LHCN-M2 (cell line): ENCODE data around the gene LRIG2. TPM values are rescaled to one million over a fixed set of nuclear protein-coding genes. Genes with fewer than 3 reads are reported as not detected.
"Not testable (repeated sequence)": the region's sequence is repeated elsewhere in the genome, so short reads cannot be mapped to it uniquely, and the experiment has no call there.

Source experiments
- DNase-seq: peaks from one replicate; pipeline ENCODE4 v3.0.0-alpha.2; 2012; ENCODE audit warnings: low read depth
- total RNA-seq: library from RNA; depleted of rRNA; stranded (reverse); fragments of >200 nt; gene quantifications from 2 replicates; pipeline ENCODE4 v1.2.3, GENCODE V29; 2014; rRNA removed

Gene LRIG2
- total RNA-seq, 1 experiment from 2014 or later, result 7.9 TPM

- DNase-seq, result not testable (repeated sequence)
These were observed 85.7 kb downstream of the LRIG2 start for GRCh38 chr1:113158743-113159142.

DNA sequence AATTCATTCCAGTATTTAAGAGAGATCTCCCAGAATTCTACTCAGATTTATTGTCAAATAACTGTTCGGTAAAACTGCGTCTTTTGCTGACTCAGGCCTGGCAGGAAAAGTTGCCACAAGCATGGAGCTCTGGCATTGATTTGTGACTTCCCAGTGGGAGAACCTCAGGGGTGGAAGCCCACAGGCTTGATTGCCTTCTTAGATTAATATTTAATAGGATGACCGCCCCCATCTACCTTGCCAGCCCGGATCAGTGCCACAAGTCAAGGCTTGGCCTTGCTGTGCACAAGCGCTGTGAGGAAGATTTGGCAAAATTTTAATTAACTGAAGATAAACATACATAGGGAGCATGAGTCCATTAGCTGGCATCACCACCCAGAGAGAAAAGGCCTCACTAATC is 93.5 kb downstream of the LRIG2 start:
- DNase-seq, result no peak

GRCh38 chr1:113168946-113169345 is 95.9 kb downstream of the LRIG2 start:
- DNase-seq, result no peak

DNA sequence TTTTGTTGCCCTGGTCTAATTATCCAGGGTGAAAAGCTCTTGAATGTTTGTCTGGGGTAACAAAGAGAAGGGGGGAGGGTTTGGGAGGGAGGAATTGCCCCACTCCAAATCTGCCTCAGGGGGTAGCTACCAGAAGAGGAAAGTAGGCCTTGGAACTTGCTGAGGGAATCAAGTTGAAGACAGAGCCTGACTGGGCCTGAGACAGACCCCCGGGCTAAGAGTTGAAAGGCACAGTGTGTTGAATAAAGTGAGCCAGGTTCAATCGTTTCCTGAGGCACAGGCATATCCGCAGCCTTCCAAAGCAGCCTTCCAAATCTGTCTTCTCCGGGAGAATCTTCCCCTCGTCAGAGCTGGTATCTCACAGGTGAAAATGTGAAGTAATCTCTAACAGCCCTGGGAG is 96.6 kb downstream of the LRIG2 start:
- no peak for DNase-seq

DNA sequence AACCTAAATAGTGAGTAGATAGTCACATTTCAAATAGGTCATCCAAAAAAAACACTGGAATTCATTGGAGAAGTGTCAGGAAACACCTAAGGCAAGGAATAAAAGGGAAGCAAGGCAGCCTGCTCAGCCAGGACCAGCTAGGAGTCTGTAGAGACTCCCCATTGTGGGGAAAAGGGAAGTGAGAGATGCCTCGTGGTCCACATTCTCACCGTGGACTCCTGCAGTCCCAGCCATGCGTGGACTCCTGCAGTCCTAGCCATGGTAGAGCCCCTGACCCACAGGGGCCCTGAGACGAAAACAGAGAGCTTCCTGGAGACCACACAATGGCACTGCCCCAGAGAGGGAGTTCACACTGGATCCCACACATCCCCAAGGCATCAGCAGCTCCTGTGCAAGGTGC is 97.5 kb downstream of the LRIG2 start:
- DNase-seq, result no peak

- no peak for DNase-seq
These were observed 105.1 kb downstream of the LRIG2 start for GRCh38 chr1:113178106-113178505.

DNA sequence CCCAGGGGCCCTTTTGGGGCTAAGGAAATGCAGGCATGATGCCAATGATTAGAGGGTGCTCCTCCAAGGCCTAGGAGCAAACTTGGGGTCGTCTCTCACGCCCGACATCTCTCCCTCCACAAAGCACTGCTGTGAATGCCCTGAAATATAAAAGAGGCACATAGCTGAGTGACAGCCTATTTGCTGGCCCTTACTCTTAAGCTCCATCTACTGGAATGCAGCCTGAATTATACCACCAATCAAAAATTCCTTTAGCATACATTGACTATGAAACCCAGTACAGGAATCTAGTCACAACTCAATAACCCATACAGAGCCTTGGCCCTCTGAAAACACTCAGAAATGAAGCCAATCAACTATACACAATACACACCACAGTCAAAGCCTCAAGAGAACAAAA is 105.5 kb downstream of the LRIG2 start:
- no peak for DNase-seq

Other genes starting within 250 kb of the LRIG2 start
- gene SLC16A1, start 117.0 kb upstream of the LRIG2 start, total RNA-seq, result 79.1 TPM in 2 replicates